ENCODE results near the gene ODAD4.

The ODAD4 gene

GRCh38 chr17:41972571-41973407, 42.4 kb downstream of the ODAD4 start:
- no peak for DNase-seq

- DNase-seq, result no peak
Observed at GRCh38 chr17:41973408-41973811, 43.0 kb downstream of the ODAD4 start.

- no peak for DNase-seq
Observed at GRCh38 chr17:41974031-41974430, 43.6 kb downstream of the ODAD4 start.

GRCh38 chr17:41974658-41975057, 44.2 kb downstream of the ODAD4 start:
- no peak for DNase-seq

GRCh38 chr17:41975099-41976083, 45.0 kb downstream of the ODAD4 start:
- DNase-seq, result no peak

GRCh38 chr17:41976142-41976768, 45.8 kb downstream of the ODAD4 start:
- no peak for DNase-seq

GRCh38 chr17:41977991-41978390, 47.6 kb downstream of the ODAD4 start:
- DNase-seq, result no peak

GRCh38 chr17:41982026-41982760, 51.8 kb downstream of the ODAD4 start:
- DNase-seq, result no peak

- DNase-seq, result no peak
Observed at GRCh38 chr17:41984454-41984853, 54.0 kb downstream of the ODAD4 start.

- no peak for DNase-seq
Observed at GRCh38 chr17:41985919-41986318, 55.5 kb downstream of the ODAD4 start.

GRCh38 chr17:41986634-41987033, 56.2 kb downstream of the ODAD4 start:
- DNase-seq, result no peak

GRCh38 chr17:41987642-41988041, 57.2 kb downstream of the ODAD4 start:
- no peak for DNase-seq

GRCh38 chr17:41988418-41988817, 58.0 kb downstream of the ODAD4 start:
- DNase-seq, result no peak

GRCh38 chr17:41989702-41990419, 59.4 kb downstream of the ODAD4 start:
- no peak for DNase-seq

- no peak for DNase-seq
Observed at GRCh38 chr17:41992576-41992975, 62.2 kb downstream of the ODAD4 start.

- DNase-seq, result no peak
Observed at GRCh38 chr17:41996855-41997164, 66.4 kb downstream of the ODAD4 start.

- no peak for DNase-seq
Observed at GRCh38 chr17:41998497-41998896, 68.1 kb downstream of the ODAD4 start.

- DNase-seq, result no peak
Observed at GRCh38 chr17:42000413-42001133, 70.2 kb downstream of the ODAD4 start.

GRCh38 chr17:42001729-42002128, 71.3 kb downstream of the ODAD4 start:
- no peak for DNase-seq

- no peak for DNase-seq
Observed at GRCh38 chr17:42002175-42002791, 71.9 kb downstream of the ODAD4 start.

GRCh38 chr17:42002792-42003301, 72.4 kb downstream of the ODAD4 start:
- no peak for DNase-seq
